ENCODE data around the gene RTCA. TPM values are rescaled to one million over a fixed set of nuclear protein-coding genes. Genes with fewer than 3 reads are reported as not detected.
"Not testable (repeated sequence)": the region's sequence is repeated elsewhere in the genome, so short reads cannot be mapped to it uniquely, and the experiment has no call there.

Gene RTCA
- total RNA-seq, 1 donor from 2014 or later = 28.7 TPM

- no peaks in the 10 kb centered on the region for H3K27me3 ChIP-seq (ENCODE audit: control insufficient read depth in 3 of 3, insufficient read depth in 3 of 3, low read length in 3 of 3)
- no peak overlapping the region for H3K4me3 ChIP-seq (ENCODE audit: low read length in 3 of 3)
- H3K27ac ChIP-seq (ENCODE audit: low read depth, low read length) = no peak overlapping the region
- no peak overlapping the region for H3K9ac ChIP-seq (ENCODE audit: low read depth in 1 of 3, low read length in 3 of 3)
- peaks cover 0 to 4% (median 0%) of the 10 kb centered on the region in 3 donors for H3K36me3 ChIP-seq (ENCODE audit: control insufficient read depth in 3 of 3, insufficient read depth in 3 of 3, low read length in 3 of 3)
- peaks cover 13 to 25% (median 14%) of the 10 kb centered on the region in 3 donors for H3K4me1 ChIP-seq (ENCODE audit: control insufficient read depth in 3 of 3, insufficient read depth in 3 of 3, low read length in 3 of 3)
- no peaks in the 10 kb centered on the region for H3K9me3 ChIP-seq (ENCODE audit: control insufficient read depth in 3 of 3, low read length in 3 of 3)
These were observed 12.5 kb upstream of the RTCA start for GRCh38 chr1:100253552-100253951.

GRCh38 chr1:100256273-100256672 lies 9.7 kb upstream of the RTCA start:
- not testable (repeated sequence) for H3K27me3 ChIP-seq (ENCODE audit: control insufficient read depth in 3 of 3, insufficient read depth in 3 of 3, low read length in 3 of 3); H3K4me1 ChIP-seq (ENCODE audit: control insufficient read depth in 3 of 3, insufficient read depth in 3 of 3, low read length in 3 of 3); H3K4me3 ChIP-seq (ENCODE audit: low read length in 3 of 3); H3K36me3 ChIP-seq (ENCODE audit: control insufficient read depth in 3 of 3, insufficient read depth in 3 of 3, low read length in 3 of 3); H3K9ac ChIP-seq (ENCODE audit: low read depth in 1 of 3, low read length in 3 of 3); H3K27ac ChIP-seq (ENCODE audit: low read depth, low read length); H3K9me3 ChIP-seq (ENCODE audit: control insufficient read depth in 3 of 3, low read length in 3 of 3)

GRCh38 chr1:100258427-100258826 lies 7.6 kb upstream of the RTCA start:
- not testable (repeated sequence) for H3K9ac ChIP-seq (ENCODE audit: low read depth in 1 of 3, low read length in 3 of 3); H3K27me3 ChIP-seq (ENCODE audit: control insufficient read depth in 3 of 3, insufficient read depth in 3 of 3, low read length in 3 of 3); H3K4me3 ChIP-seq (ENCODE audit: low read length in 3 of 3); H3K27ac ChIP-seq (ENCODE audit: low read depth, low read length); H3K36me3 ChIP-seq (ENCODE audit: control insufficient read depth in 3 of 3, insufficient read depth in 3 of 3, low read length in 3 of 3); H3K4me1 ChIP-seq (ENCODE audit: control insufficient read depth in 3 of 3, insufficient read depth in 3 of 3, low read length in 3 of 3); H3K9me3 ChIP-seq (ENCODE audit: control insufficient read depth in 3 of 3, low read length in 3 of 3)

- no peaks in the 10 kb centered on the region for H3K9me3 ChIP-seq (ENCODE audit: control insufficient read depth in 3 of 3, low read length in 3 of 3)
These were observed 4.3 kb upstream of the RTCA start for GRCh38 chr1:100261686-100262085.

GRCh38 chr1:100264081-100264480 lies 1.9 kb upstream of the RTCA start:
- not testable (repeated sequence) for H3K9me3 ChIP-seq (ENCODE audit: control insufficient read depth in 3 of 3, low read length in 3 of 3); H3K9ac ChIP-seq (ENCODE audit: low read depth in 1 of 3, low read length in 3 of 3); H3K27me3 ChIP-seq (ENCODE audit: control insufficient read depth in 3 of 3, insufficient read depth in 3 of 3, low read length in 3 of 3); H3K27ac ChIP-seq (ENCODE audit: low read depth, low read length); H3K4me3 ChIP-seq (ENCODE audit: low read length in 3 of 3)
- Histone ChIP-seq H3K4me1 (ENCODE audit: control insufficient read depth in 3 of 3, insufficient read depth in 3 of 3, low read length in 3 of 3) (peaks cover 11 to 23% (median 22%) of the 10 kb centered on the region in 3 donors), H3K36me3 (ENCODE audit: control insufficient read depth in 3 of 3, insufficient read depth in 3 of 3, low read length in 3 of 3) (peaks cover 0 to 14% (median 14%) of the 10 kb centered on the region in 3 donors)

More at GRCh38 chr1:100261686-100262085, 4.3 kb upstream of the RTCA start:
- H3K27me3 ChIP-seq (ENCODE audit: control insufficient read depth in 3 of 3, insufficient read depth in 3 of 3, low read length in 3 of 3) = no peaks in the 10 kb centered on the region
- no peak overlapping the region for H3K27ac ChIP-seq (ENCODE audit: low read depth, low read length)
- peaks cover 9 to 15% (median 9%) of the 10 kb centered on the region in 3 donors for H3K4me1 ChIP-seq (ENCODE audit: control insufficient read depth in 3 of 3, insufficient read depth in 3 of 3, low read length in 3 of 3)
- no peak overlapping the region for H3K9ac ChIP-seq (ENCODE audit: low read depth in 1 of 3, low read length in 3 of 3)
- H3K4me3 ChIP-seq (ENCODE audit: low read length in 3 of 3) = no peak overlapping the region
- H3K36me3 ChIP-seq (ENCODE audit: control insufficient read depth in 3 of 3, insufficient read depth in 3 of 3, low read length in 3 of 3) = peaks cover 0 to 3% (median 0%) of the 10 kb centered on the region in 3 donors

GRCh38 chr1:100265562-100265930 lies 470 bp upstream of the RTCA start:
- peak overlapping the region; percentile 81 for H3K27ac ChIP-seq (ENCODE audit: low read depth, low read length)
- H3K4me3 ChIP-seq (ENCODE audit: low read length in 3 of 3) = peak overlapping the region; percentile 74 to 97 (median 82)
- H3K27me3 ChIP-seq (ENCODE audit: control insufficient read depth in 3 of 3, insufficient read depth in 3 of 3, low read length in 3 of 3) = no peaks in the 10 kb centered on the region
- H3K9me3 ChIP-seq (ENCODE audit: control insufficient read depth in 3 of 3, low read length in 3 of 3) = no peaks in the 10 kb centered on the region
- peak overlapping the region; percentile 84 to 95 (median 89) for H3K9ac ChIP-seq (ENCODE audit: low read depth in 1 of 3, low read length in 3 of 3)
- peaks cover 2 to 22% (median 20%) of the 10 kb centered on the region in 3 donors for H3K36me3 ChIP-seq (ENCODE audit: control insufficient read depth in 3 of 3, insufficient read depth in 3 of 3, low read length in 3 of 3)
- H3K4me1 ChIP-seq (ENCODE audit: control insufficient read depth in 3 of 3, insufficient read depth in 3 of 3, low read length in 3 of 3) = peaks cover 11 to 23% (median 22%) of the 10 kb centered on the region in 3 donors

GRCh38 chr1:100266741-100267140 lies 725 bp downstream of the RTCA start:
- H3K27ac ChIP-seq (ENCODE audit: low read depth, low read length) = peak overlapping the region; percentile 81
- H3K36me3 ChIP-seq (ENCODE audit: control insufficient read depth in 3 of 3, insufficient read depth in 3 of 3, low read length in 3 of 3) = peaks cover 5 to 31% (median 29%) of the 10 kb centered on the region in 3 donors

GRCh38 chr1:100267284-100267683 lies 1.3 kb downstream of the RTCA start:
- no peak overlapping the region for H3K27ac ChIP-seq (ENCODE audit: low read depth, low read length)
- H3K27me3 ChIP-seq (ENCODE audit: control insufficient read depth in 3 of 3, insufficient read depth in 3 of 3, low read length in 3 of 3) = no peaks in the 10 kb centered on the region
- H3K4me3 ChIP-seq (ENCODE audit: low read length in 3 of 3) = peak overlapping the region; percentile 74 to 97 (median 82)
- H3K9ac ChIP-seq (ENCODE audit: low read depth in 1 of 3, low read length in 3 of 3) = peak overlapping the region; percentile 84 to 95 (median 89)
- no peaks in the 10 kb centered on the region for H3K9me3 ChIP-seq (ENCODE audit: control insufficient read depth in 3 of 3, low read length in 3 of 3)
- H3K36me3 ChIP-seq (ENCODE audit: control insufficient read depth in 3 of 3, insufficient read depth in 3 of 3, low read length in 3 of 3) = peaks cover 5 to 35% (median 34%) of the 10 kb centered on the region in 3 donors
- H3K4me1 ChIP-seq (ENCODE audit: control insufficient read depth in 3 of 3, insufficient read depth in 3 of 3, low read length in 3 of 3) = peaks cover 11 to 23% (median 22%) of the 10 kb centered on the region in 3 donors

More at GRCh38 chr1:100266741-100267140, 725 bp downstream of the RTCA start:
- peak overlapping the region; percentile 84 to 95 (median 89) for H3K9ac ChIP-seq (ENCODE audit: low read depth in 1 of 3, low read length in 3 of 3)
- no peaks in the 10 kb centered on the region for H3K27me3 ChIP-seq (ENCODE audit: control insufficient read depth in 3 of 3, insufficient read depth in 3 of 3, low read length in 3 of 3)
- no peaks in the 10 kb centered on the region for H3K9me3 ChIP-seq (ENCODE audit: control insufficient read depth in 3 of 3, low read length in 3 of 3)
- peak overlapping the region; percentile 74 to 97 (median 82) for H3K4me3 ChIP-seq (ENCODE audit: low read length in 3 of 3)
- peaks cover 11 to 23% (median 22%) of the 10 kb centered on the region in 3 donors for H3K4me1 ChIP-seq (ENCODE audit: control insufficient read depth in 3 of 3, insufficient read depth in 3 of 3, low read length in 3 of 3)

GRCh38 chr1:100268202-100268601 lies 2.2 kb downstream of the RTCA start:
- Histone ChIP-seq H3K27ac (ENCODE audit: low read depth, low read length) (no peak overlapping the region), H3K27me3 (ENCODE audit: control insufficient read depth in 3 of 3, insufficient read depth in 3 of 3, low read length in 3 of 3) (no peaks in the 10 kb centered on the region), H3K4me3 (ENCODE audit: low read length in 3 of 3) (no peak overlapping the region), H3K9me3 (ENCODE audit: control insufficient read depth in 3 of 3, low read length in 3 of 3) (no peaks in the 10 kb centered on the region), H3K36me3 (ENCODE audit: control insufficient read depth in 3 of 3, insufficient read depth in 3 of 3, low read length in 3 of 3) (peaks cover 5 to 39% (median 37%) of the 10 kb centered on the region in 3 donors), H3K4me1 (ENCODE audit: control insufficient read depth in 3 of 3, insufficient read depth in 3 of 3, low read length in 3 of 3) (peaks cover 11 to 23% (median 22%) of the 10 kb centered on the region in 3 donors), H3K9ac (ENCODE audit: low read depth in 1 of 3, low read length in 3 of 3) (no peak overlapping the region)

- no peak overlapping the region for H3K27ac ChIP-seq (ENCODE audit: low read depth, low read length)
- no peak overlapping the region for H3K9ac ChIP-seq (ENCODE audit: low read depth in 1 of 3, low read length in 3 of 3)
- peaks cover 22 to 48% (median 38%) of the 10 kb centered on the region in 3 donors for H3K36me3 ChIP-seq (ENCODE audit: control insufficient read depth in 3 of 3, insufficient read depth in 3 of 3, low read length in 3 of 3)
- H3K4me3 ChIP-seq (ENCODE audit: low read length in 3 of 3) = no peak overlapping the region
- H3K9me3 ChIP-seq (ENCODE audit: control insufficient read depth in 3 of 3, low read length in 3 of 3) = no peaks in the 10 kb centered on the region
- peaks cover 7 to 14% (median 10%) of the 10 kb centered on the region in 3 donors for H3K4me1 ChIP-seq (ENCODE audit: control insufficient read depth in 3 of 3, insufficient read depth in 3 of 3, low read length in 3 of 3)
- H3K27me3 ChIP-seq (ENCODE audit: control insufficient read depth in 3 of 3, insufficient read depth in 3 of 3, low read length in 3 of 3) = no peaks in the 10 kb centered on the region
These were observed 11.8 kb downstream of the RTCA start for GRCh38 chr1:100277866-100278265.
